Peyer's patch (tissue), 4 donors: ENCODE data around the gene NDUFC2. TPM values are rescaled to one million over a fixed set of nuclear protein-coding genes. Genes with fewer than 3 reads are reported as not detected.

Experiments
- DNase-seq, 3 donors: peaks; one replicate each; pipeline ENCODE4 v3.0.0-alpha.2; 2017 to 2019
- H3K27ac ChIP-seq, 4 donors: fragments of 200-600 bp; sonication (generic); one replicate each; pipeline ENCODE4 v1.5.1; 2016 to 2019
- H3K27me3 ChIP-seq, 2 donors: fragments of 200-600 bp; sonication (generic); one replicate each; pipeline ENCODE4 v1.5.1; 2019
- H3K36me3 ChIP-seq, 3 donors: fragments of 200-600 bp; sonication (generic); one replicate each; pipeline ENCODE4 v1.5.1; 2016 to 2019
- H3K4me1 ChIP-seq, 4 donors: fragments of 200-600 bp; sonication (generic); one replicate each; pipeline ENCODE4 v1.5.1; 2016 to 2019
- H3K4me3 ChIP-seq, 4 donors: fragments of 200-600 bp; sonication (generic); 1 replicate in 3 of 4; 2 replicates in 1 of 4; pipeline ENCODE4 v1.5.1; 2016 to 2019; ENCODE audit warnings: mild to moderate bottlenecking in 1 of 4
- H3K9me3 ChIP-seq, 4 donors: fragments of 200-600 bp; sonication (generic); one replicate each; pipeline ENCODE4 v1.5.1; 2016 to 2019; ENCODE audit warnings: mild to moderate bottlenecking in 1 of 4
- CTCF ChIP-seq, 6 experiments: fragments of 450-650 bp in 4 of 6; fragments of 200-600 bp in 2 of 6; sonication (generic) in 1 of 6; IDR thresholded peaks; one replicate each; pipeline ENCODE4 v1.5.1; 2017 to 2019; ENCODE audit warnings: antibody characterized with exemption in 6 of 6, mild to moderate bottlenecking in 3 of 6, moderate library complexity in 1 of 6
- POLR2A ChIP-seq, 2 donors: fragments of 450-650 bp; IDR thresholded peaks; one replicate each; pipeline ENCODE4 v1.5.1; 2017; ENCODE audit warnings: antibody characterized with exemption in 2 of 2, mild to moderate bottlenecking in 2 of 2, moderate library complexity in 2 of 2
- total RNA-seq, 4 donors: library from RNA; depleted of rRNA; stranded (reverse); fragments of >200 nt; gene quantifications; one replicate each; pipeline ENCODE4 v1.1.0, GENCODE V29; 2016

Gene NDUFC2
- total RNA-seq, 4 donors from 2014 or later: 47.0 to 159 (median 117) TPM

GRCh38 chr11:78069465-78069864 lies 10.2 kb downstream of the NDUFC2 start:
- no peak for TF ChIP-seq POLR2A (IDR thresholded peaks at IDR 0.05)
- TF ChIP-seq CTCF (IDR thresholded peaks at IDR 0.05): no peak
- no peak for DNase-seq
- H3K27me3 ChIP-seq: no peaks in the 10 kb centered on the region

GRCh38 chr11:78067704-78068103 lies 12.0 kb downstream of the NDUFC2 start:
- TF ChIP-seq CTCF (IDR thresholded peaks at IDR 0.05) (no peak), POLR2A (IDR thresholded peaks at IDR 0.05) (no peak)
- H3K27me3 ChIP-seq: no peaks in the 10 kb centered on the region
- no peaks in the 10 kb centered on the region for H3K4me1 ChIP-seq
- no peaks in the 10 kb centered on the region for H3K9me3 ChIP-seq
- peaks cover 0 to 49% (median 0%) of the 10 kb centered on the region in 3 donors for H3K36me3 ChIP-seq
- no peak overlapping the region for H3K27ac ChIP-seq
- no peak for DNase-seq
- H3K4me3 ChIP-seq: no peak overlapping the region

More at GRCh38 chr11:78069465-78069864, 10.2 kb downstream of the NDUFC2 start:
- Histone ChIP-seq H3K36me3 (peaks cover 0 to 49% (median 0%) of the 10 kb centered on the region in 3 donors), H3K4me1 (no peaks in the 10 kb centered on the region), H3K9me3 (no peaks in the 10 kb centered on the region), H3K4me3 (no peak overlapping the region), H3K27ac (no peak overlapping the region)

- H3K27ac ChIP-seq: no peak overlapping the region
- no peak overlapping the region for H3K4me3 ChIP-seq
- peaks cover 0 to 37% (median 0%) of the 10 kb centered on the region in 3 donors for H3K36me3 ChIP-seq
- no peak for TF ChIP-seq CTCF (IDR thresholded peaks at IDR 0.05)
- TF ChIP-seq POLR2A (IDR thresholded peaks at IDR 0.05): no peak
- H3K9me3 ChIP-seq: no peaks in the 10 kb centered on the region
- no peaks in the 10 kb centered on the region for H3K27me3 ChIP-seq
- DNase-seq: no peak
- no peaks in the 10 kb centered on the region for H3K4me1 ChIP-seq
These were observed 13.2 kb downstream of the NDUFC2 start for GRCh38 chr11:78066471-78066870.

GRCh38 chr11:78065203-78065602 lies 14.5 kb downstream of the NDUFC2 start:
- Histone ChIP-seq H3K27ac (no peak overlapping the region), H3K9me3 (no peaks in the 10 kb centered on the region), H3K4me3 (no peak overlapping the region), H3K4me1 (no peaks in the 10 kb centered on the region), H3K27me3 (no peaks in the 10 kb centered on the region), H3K36me3 (peaks cover 0 to 28% (median 0%) of the 10 kb centered on the region in 3 donors)
- DNase-seq: no peak
- TF ChIP-seq CTCF (IDR thresholded peaks at IDR 0.05) (no peak), POLR2A (IDR thresholded peaks at IDR 0.05) (no peak)

- TF ChIP-seq CTCF (IDR thresholded peaks at IDR 0.05) (no peak), POLR2A (IDR thresholded peaks at IDR 0.05) (no peak)
- H3K4me3 ChIP-seq: no peak within 1 kb of the TSS
- no peaks in the 10 kb centered on the region for H3K9me3 ChIP-seq
- no peak within 1 kb of the TSS for H3K27ac ChIP-seq
- peaks cover 0 to 12% (median 0%) of the 10 kb centered on the region in 3 donors for H3K36me3 ChIP-seq
- no peak for DNase-seq
- no peaks in the 10 kb centered on the region for H3K4me1 ChIP-seq
- H3K27me3 ChIP-seq: no peaks in the 10 kb centered on the region
These were observed 16.1 kb downstream of the NDUFC2 start, which contains the start of gene THRSP for GRCh38 chr11:78063440-78064181. Gene THRSP, plus strand, starts transcription at chr11:78063861. Its CDS starts 21 bp downstream, at chr11:78063882.
